GM10847 (cell line): ENCODE measurements around the gene PDLIM1.

ENCODE experiments used
- POLR2A ChIP-seq: IDR thresholded peaks from 2 replicates; pipeline ENCODE4 v1.6.1; 2011; ENCODE audit not compliant: insufficient read length; ENCODE audit errors: extremely low read depth

Gene PDLIM1

DNA sequence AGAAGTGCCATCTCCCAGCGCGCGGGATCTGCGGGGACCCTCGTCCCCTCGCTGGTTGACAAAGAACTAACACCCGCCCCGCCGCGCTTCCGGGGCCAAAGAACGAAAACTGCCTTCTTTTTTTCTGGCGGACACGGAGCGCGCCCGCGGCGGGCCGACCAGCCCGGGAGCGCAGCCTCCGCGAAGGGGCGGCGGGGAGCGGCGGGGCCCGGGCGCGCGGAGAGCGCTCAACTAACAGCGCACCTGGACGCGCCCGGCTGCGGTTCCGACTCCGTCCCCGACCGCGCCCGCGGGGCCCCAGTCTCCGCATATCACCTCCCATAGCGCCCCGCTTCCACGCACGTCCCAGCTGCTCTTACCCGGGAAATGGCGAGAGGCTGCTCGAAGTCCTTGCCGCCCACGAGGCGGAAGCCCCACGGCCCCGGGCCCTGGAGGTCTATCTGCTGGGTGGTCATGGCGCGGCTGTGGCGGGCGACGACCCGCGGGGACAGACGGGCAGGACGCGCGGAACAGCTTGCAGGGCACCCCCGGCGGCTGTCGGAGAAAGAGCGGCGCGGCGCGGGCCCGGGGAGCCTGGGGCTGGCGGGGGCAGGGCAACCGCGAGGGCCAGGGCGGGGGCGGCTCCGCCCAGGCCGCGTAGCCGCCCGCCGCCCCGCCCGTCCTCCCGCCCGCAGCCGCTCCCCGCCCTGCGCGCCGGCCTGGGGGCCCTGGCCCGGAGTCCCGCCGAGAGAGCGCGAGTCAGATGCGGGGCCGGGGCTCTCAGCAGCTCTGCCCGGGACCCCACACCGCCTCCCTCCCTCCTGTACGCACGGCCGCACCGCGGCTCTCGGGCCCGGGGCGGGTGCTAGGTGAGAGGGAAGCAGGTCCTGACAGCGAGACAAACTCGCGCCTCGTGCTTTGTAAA is at the start of gene PDLIM1:
Gene PDLIM1 (minus strand): TSS at position 543 of the 904 bp plus-strand sequence. CDS start 88 bp downstream, at position 455.
- peak; percentile 72 for TF ChIP-seq POLR2A

GRCh38 chr10:95339863-95340262 is 49.1 kb upstream of the PDLIM1 start:
- TF ChIP-seq POLR2A = no peak

DNA sequence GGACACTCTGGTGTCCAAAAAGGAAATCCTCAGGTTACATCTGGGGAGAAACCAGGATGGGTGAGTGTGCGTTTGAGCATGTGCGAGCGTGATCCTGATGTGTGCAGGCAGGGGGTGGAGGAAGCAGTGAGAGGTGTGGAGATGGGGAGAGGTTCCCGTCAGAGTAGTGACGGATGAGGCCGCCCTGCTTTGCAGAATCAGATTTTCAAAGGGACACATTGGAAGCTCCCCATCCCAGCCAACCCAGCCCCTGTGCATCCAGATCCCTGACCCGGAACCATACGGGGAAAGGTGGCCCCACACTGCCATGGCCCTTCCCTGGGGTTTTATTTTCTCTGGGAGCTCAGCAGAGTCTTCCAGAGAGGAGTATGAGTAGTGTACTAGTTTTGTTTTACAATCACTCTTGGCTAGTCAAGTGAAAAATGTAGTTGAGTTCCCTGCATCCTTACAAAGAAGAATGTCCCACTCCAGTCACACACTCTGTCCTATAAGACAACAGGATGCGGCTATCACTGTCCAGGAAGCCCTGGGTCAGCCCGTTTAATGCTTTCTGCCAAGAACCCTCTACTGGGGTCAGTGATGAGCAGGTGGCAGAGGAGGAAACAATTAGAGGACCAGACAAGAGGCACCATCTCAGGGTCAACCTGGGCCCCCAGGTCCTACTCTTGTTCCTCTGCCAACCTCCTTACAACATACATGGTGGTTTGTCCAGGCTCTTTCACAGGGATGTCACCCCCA is 46.8 kb upstream of the PDLIM1 start:
- no peak for TF ChIP-seq POLR2A

GRCh38 chr10:95336702-95337101 is 45.9 kb upstream of the PDLIM1 start:
- TF ChIP-seq POLR2A = no peak

DNA sequence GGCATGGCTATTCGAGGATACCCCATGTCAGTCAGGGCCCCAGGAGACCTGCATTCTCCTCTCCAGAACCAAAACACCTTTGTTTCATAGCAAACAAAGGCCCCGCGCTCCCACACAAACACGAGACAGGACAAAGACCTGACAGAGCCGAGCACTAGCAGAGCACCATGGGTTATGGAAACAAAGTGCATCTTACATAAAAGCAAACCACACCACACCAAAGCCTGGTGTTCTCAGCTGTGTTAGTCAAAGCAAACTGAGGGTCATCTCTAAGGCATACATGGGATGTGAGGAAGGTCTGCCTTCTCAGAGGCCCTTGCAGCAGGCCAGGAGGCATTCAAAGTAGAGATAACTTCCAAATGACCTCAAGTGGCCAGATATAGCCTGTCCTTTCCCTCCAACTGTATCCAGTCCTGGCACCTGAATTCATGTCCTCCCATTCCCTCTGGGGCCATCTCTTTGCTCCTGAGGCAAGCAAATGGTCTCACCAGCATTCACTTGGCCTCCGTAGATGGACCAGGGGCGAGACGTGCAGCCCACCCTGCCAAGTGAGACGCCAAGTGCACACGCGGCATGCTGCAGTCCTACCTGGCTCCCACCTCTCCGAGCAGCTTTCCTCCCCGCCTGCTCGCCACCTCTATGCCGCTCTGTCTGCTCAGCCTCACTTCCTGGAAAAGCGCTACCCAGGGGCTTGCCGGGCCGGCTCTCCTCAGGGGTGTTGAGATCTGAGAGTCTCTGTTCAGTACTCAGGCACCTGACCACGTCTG is 45.3 kb upstream of the PDLIM1 start:
- no peak for TF ChIP-seq POLR2A

- TF ChIP-seq POLR2A = no peak
These were observed 44.0 kb upstream of the PDLIM1 start for GRCh38 chr10:95334805-95335144.

GRCh38 chr10:95333997-95334804 is 43.4 kb upstream of the PDLIM1 start:
- TF ChIP-seq POLR2A = no peak

DNA sequence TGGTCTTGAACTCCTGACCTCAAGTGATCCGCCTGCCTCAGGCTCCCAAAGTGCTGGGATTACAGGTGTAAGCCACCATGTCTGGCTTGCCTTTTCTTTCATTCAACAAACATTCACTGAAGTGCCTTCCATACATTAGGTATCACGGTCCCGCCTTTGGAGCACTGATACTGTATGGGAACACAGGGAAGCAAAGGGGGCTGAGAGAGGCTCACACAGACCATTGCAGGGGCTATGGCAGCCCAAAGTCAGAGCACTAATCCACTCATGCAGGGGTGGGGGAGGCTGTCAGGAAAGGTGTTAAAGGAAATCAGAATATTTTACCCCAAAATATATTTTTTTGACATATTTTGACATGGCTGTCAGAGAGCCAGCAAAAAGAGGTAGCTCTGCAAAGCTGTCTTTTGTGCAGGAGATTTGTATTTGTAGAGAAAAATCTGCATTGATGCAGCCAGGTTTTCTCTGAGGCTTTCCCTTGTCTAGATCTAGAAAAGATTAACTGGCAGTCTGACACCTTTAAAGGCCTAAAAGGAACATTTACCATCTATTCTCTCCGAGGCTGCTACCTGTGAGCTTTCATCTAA is 42.0 kb upstream of the PDLIM1 start:
- TF ChIP-seq POLR2A = no peak

DNA sequence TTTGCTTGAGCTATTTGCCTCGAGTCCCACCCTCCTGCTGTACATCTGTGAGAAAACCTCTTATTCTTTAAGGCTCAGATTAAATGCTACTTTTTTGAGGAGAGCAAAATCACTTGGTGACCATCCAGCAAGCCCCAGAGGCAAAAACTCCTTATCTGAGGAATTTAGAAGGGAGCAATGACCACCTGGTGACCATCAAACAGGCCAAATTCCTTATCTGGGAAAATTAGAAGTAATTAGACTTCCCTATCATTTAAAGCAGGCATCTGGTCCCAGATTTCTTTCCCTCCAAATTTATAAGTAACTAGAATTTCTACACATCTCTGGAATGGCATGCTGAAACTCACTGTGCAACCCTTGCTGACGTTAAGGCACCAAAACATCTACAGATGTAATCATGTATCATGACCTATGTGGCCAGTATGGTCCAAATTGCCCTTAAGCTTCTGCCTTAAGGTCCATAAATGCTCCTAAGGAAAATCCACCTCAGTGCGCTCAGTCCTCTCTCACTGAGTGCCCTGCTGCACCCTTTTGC is 40.9 kb upstream of the PDLIM1 start:
- no peak for TF ChIP-seq POLR2A

DNA sequence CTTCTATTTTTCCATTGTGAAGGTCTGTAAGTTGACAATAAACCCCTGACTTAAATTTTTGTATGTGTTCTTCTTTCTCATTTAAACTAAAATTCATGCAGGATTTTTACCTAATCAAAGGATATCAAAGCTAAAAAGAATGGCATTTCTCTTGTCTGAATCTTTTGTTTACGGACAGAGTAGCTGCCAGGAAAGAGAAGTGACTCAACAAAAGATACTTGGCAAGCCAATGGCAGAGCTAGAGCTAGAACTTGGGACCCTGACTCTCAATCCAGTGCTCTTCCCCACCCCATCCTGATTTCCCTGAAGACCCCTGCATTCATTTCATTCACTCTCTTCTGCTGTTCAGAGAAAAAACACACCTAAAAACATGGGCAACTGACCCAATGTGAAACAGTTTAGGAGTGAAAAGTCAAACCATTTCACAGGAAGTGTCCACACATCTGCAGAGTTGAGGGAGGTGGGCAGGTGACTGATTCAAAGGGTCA is 40.2 kb upstream of the PDLIM1 start:
- no peak for TF ChIP-seq POLR2A

GRCh38 chr10:95329296-95329695 is 38.5 kb upstream of the PDLIM1 start:
- no peak for TF ChIP-seq POLR2A

GRCh38 chr10:95328013-95328412 is 37.2 kb upstream of the PDLIM1 start:
- no peak for TF ChIP-seq POLR2A

DNA sequence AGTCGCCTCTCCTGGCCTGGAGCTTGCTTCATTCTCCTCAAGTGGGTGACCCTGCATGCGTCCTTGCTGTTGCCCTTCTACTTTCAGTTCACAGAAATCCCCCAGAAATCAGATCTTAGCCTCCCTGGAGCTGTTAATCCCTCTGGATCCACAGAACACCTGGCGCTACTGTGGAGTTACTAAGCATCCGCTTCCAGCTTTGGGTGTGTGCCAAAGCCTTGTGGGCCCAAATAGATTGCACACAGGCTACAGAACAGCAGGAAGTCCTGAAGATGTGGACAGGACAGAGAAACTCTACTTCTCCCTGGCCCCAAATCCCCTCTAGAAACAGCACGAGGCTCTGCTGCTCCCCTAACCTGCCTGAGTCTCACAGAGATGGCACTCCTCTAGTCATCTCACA is 36.6 kb upstream of the PDLIM1 start:
- TF ChIP-seq POLR2A = no peak

- no peak for TF ChIP-seq POLR2A
These were observed 35.6 kb upstream of the PDLIM1 start for GRCh38 chr10:95326396-95326795.
